GM12878 (cell line): ENCODE data around the gene IL33.

ENCODE experiments used
- CTCF ChIP-seq, 3 experiments: IDR thresholded peaks in 2 of 3; conservative IDR thresholded peaks in 1 of 3; 2 replicates each; pipeline ENCODE4 v1.5.1; 2011; ENCODE audit warnings: low read depth in 3 of 3, low read length in 3 of 3, mild to moderate bottlenecking in 3 of 3, control low read depth in 2 of 3, moderate library complexity in 2 of 3, inconsistent platforms in 1 of 3, mixed read lengths in 1 of 3; ENCODE audit not compliant: control insufficient read depth in 2 of 3, insufficient read depth in 1 of 3; ENCODE audit errors: extremely low read depth in 1 of 3
- JUNB ChIP-seq: IDR thresholded peaks from 2 replicates; pipeline ENCODE4 v1.6.1; 2016; ENCODE audit warnings: antibody characterized with exemption, mild to moderate bottlenecking
- POLR2A ChIP-seq: IDR thresholded peaks from 2 replicates; pipeline ENCODE4 v1.6.1; 2011; ENCODE audit warnings: low read depth, mild to moderate bottlenecking, low read length
- ZNF217 ChIP-seq: fragments of 450-650 bp; IDR thresholded peaks from 2 replicates; pipeline ENCODE4 v1.6.1; 2017; ENCODE audit warnings: antibody characterized with exemption, mild to moderate bottlenecking

GRCh38 chr9:6302417-6302816, 86.8 kb downstream of the IL33 start:
- no peak for TF ChIP-seq POLR2A
- TF ChIP-seq ZNF217 = no peak
- no peak for TF ChIP-seq CTCF (IDR thresholded peaks at IDR 0.05 in 2 of 3, conservative IDR thresholded peaks at IDR 0.05 in 1 of 3; ENCODE audit: control insufficient read depth in 2 of 3, extremely low read depth in 1 of 3, insufficient read depth in 1 of 3, low read depth in 3 of 3, low read length in 3 of 3)
- TF ChIP-seq JUNB = no peak
